Fibroblast of villous mesenchyme (primary cell): ENCODE data around the gene KIF26B. TPM values are rescaled to one million over a fixed set of nuclear protein-coding genes. Genes with fewer than 3 reads are reported as not detected.

Source experiments
- DNase-seq: peaks from one replicate; pipeline ENCODE4 v3.0.0-alpha.2; 2010; ENCODE audit warnings: low read depth
- H3K4me3 ChIP-seq: 2 replicates; pipeline ENCODE4 v1.5.1; 2011; ENCODE audit warnings: low read depth, mild to moderate bottlenecking, low read length
- CTCF ChIP-seq: IDR thresholded peaks from 2 replicates; pipeline ENCODE4 v1.5.1; 2012; ENCODE audit warnings: low read depth, mild to moderate bottlenecking, low read length; ENCODE audit not compliant: insufficient read depth
- total RNA-seq: library from RNA; depleted of rRNA; stranded (reverse); fragments of >200 nt; gene quantifications from 2 replicates; pipeline ENCODE4 v1.2.3, GENCODE V29; 2012

Gene KIF26B
- total RNA-seq, 1 donor, result 12.1 TPM

- TF ChIP-seq CTCF, result no peak
- no peak overlapping the region for H3K4me3 ChIP-seq
- no peak for DNase-seq
Measured at GRCh38 chr1:245600658-245601057, 445.9 kb downstream of the KIF26B start.

- TF ChIP-seq CTCF, result no peak
- H3K4me3 ChIP-seq, result no peak overlapping the region
- no peak for DNase-seq
Measured at GRCh38 chr1:245603311-245603865, 448.6 kb downstream of the KIF26B start.

- peak; percentile 30 for DNase-seq
- H3K4me3 ChIP-seq, result no peak overlapping the region
- no peak for TF ChIP-seq CTCF
Measured at GRCh38 chr1:245604979-245605378, 450.2 kb downstream of the KIF26B start.

GRCh38 chr1:245605480-245606156 lies 450.8 kb downstream of the KIF26B start:
- no peak overlapping the region for H3K4me3 ChIP-seq
- TF ChIP-seq CTCF, result no peak
- DNase-seq, result peak; percentile 80

- no peak for TF ChIP-seq CTCF
- no peak for DNase-seq
- H3K4me3 ChIP-seq, result no peak overlapping the region
Measured at GRCh38 chr1:245606157-245606725, 451.5 kb downstream of the KIF26B start.

- no peak overlapping the region for H3K4me3 ChIP-seq
- no peak for DNase-seq
- no peak for TF ChIP-seq CTCF
Measured at GRCh38 chr1:245608271-245608670, 453.5 kb downstream of the KIF26B start.
